Measurements from ENCODE around the gene CSAD.

DNA sequence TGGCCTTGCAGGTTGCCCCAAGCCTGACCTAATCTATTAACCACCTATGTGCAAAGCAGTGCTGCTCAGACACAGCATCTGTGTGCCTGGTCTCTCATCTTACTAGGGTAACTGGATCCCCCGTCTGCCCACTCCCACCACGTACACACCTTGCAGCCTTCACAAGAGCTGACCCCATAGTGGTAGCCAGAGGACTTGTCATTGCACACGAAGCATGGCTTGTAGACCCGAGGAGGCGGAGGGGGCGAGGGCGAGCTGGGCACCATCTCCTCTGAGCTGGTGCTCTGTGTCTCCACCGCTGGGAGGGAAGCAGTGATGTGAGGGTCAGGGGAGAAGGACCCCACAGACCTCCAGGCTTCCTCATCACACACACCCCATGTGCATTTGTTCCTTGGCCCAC lies 34.8 kb upstream of the CSAD start:
- TF ChIP-seq, protein P1, sequence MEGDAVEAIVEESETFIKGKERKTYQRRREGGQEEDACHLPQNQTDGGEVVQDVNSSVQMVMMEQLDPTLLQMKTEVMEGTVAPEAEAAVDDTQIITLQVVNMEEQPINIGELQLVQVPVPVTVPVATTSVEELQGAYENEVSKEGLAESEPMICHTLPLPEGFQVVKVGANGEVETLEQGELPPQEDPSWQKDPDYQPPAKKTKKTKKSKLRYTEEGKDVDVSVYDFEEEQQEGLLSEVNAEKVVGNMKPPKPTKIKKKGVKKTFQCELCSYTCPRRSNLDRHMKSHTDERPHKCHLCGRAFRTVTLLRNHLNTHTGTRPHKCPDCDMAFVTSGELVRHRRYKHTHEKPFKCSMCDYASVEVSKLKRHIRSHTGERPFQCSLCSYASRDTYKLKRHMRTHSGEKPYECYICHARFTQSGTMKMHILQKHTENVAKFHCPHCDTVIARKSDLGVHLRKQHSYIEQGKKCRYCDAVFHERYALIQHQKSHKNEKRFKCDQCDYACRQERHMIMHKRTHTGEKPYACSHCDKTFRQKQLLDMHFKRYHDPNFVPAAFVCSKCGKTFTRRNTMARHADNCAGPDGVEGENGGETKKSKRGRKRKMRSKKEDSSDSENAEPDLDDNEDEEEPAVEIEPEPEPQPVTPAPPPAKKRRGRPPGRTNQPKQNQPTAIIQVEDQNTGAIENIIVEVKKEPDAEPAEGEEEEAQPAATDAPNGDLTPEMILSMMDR (IDR thresholded peaks at IDR 0.05), result no peak
- TF ChIP-seq POLR2A (IDR thresholded peaks at IDR 0.05), result no peak
